GM21447 (cell line): Measurements from ENCODE around the gene NEU4.
"Not testable (repeated sequence)": the region's sequence is repeated elsewhere in the genome, so short reads cannot be mapped to it uniquely, and the experiment has no call there.

Experiments
- ATAC-seq: cut with Tn5 transposase; IDR thresholded peaks from one replicate; pipeline ENCODE4 v1.9.1; 2021; ENCODE audit not compliant: unreplicated experiment

NEU4 gene

DNA sequence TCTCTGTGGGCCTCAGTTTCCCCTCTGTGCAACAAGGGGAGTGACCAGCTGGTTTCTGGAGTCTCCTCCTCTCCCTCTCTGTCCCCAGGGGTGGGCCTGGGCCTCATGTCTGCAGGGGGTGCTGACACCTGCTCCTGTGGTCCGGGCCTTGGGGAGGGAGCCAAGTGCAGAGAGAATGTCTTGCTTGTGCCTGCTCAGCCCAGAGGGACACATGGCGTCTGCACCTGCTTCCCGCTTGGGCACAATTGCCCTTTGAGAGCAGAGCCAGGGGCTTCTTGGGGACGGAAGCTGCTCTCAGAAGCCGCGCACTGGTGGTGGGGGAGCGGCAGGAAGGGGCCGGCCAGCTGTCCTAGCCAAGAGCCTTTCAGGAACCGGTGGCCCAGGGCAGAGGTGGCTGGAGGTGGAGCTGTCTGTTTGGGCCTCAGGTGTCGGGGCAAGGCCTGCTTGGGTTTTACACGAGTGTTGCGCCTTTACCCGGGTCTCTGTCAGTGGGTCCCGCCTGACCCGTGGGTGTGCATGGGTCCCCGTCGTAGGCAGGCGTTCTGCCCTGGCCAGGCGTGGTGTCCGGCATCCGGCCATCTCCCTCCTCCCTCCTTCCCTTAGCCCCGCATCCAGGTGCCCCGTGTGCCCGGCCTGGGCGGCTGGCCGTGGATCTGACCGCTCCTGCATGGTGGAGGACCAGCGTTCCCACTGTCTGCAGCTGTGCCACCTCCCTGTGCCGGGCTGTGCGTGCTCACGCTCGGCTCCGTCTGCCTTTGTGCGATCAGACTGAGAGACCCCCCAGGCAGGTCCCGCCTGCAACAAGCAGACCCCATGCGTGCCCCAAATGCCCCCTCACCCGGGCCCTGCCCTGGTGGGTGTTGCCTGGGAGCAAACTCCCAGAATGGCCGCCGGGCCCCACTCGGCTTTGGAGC is 4.0 kb downstream of the NEU4 start:
- no peak for ATAC-seq

DNA sequence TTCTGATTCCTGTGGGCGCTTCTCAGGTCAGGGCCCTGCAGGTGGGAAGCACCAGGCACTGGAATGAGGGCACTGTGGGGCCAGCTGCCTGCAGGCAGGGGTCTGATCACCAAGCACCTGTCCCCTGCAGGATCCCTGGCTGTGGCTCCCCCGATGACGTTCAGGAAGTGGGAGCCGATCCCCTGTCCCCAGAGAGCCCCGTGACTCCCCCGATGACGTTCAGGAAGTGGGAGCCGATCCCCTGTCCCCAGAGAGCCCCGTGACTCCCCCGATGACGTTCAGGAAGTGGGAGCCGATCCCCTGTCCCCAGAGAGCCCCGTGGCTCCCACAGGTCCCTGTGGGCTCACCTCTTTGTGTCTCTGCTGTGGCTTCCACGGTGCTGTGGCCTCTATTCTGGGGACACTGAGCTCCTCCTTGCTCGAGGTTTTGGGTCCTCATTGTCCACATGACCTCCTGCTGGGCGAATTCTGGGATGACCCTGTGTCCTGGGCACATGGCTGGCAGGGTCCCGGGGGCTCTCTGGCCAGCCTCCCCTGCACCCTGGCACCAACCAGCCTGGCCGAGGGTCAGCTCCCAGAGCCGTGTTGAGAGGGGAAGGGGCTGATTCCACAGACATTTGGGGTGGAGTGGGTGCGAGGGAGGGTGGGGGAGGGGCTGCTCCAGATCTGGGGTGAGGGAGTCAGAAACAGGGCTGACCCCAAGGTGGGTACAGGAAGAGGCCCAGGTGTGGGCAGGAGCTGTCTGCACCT is 4.8 kb downstream of the NEU4 start:
- ATAC-seq = no peak

DNA sequence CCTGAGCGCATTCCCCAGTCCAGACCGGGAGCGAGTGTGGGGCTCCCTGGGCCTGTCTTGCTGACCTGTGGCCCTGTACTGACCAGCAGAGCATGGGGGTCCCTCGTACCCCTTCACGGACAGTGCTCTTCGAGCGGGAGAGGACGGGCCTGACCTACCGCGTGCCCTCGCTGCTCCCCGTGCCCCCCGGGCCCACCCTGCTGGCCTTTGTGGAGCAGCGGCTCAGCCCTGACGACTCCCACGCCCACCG is 5.3 kb downstream of the NEU4 start:
- ATAC-seq = no peak

DNA sequence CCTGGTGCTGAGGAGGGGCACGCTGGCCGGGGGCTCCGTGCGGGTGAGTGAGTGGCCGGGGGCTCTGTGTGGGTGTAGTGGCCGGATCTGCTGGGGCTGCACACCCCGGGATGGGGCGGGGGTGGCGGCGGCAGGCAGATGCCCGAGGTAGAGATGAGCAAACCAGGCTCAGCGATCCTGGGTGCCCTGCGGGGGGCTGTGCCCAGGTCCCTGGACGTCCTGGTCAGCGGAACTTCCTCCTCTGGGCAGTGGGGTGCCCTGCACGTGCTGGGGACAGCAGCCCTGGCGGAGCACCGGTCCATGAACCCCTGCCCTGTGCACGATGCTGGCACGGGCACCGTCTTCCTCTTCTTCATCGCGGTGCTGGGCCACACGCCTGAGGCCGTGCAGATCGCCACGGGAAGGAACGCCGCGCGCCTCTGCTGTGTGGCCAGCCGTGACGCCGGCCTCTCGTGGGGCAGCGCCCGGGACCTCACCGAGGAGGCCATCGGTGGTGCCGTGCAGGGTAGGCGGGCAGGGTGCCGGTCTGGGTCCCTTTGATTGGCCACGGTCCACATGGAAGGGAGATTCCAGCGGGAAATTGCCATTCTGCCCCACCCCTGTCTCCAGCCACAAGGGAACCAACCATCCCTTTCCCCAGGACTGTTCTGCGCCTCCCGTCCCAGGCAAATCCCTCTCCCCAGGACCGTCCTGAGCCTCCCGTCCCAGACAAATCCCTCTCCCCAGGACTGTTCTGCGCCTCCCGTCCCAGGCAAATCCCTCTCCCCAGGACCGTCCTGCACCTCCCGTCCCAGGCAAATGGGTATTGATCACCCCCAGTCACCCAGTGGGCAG is 5.9 kb downstream of the NEU4 start:
- ATAC-seq = no peak

DNA sequence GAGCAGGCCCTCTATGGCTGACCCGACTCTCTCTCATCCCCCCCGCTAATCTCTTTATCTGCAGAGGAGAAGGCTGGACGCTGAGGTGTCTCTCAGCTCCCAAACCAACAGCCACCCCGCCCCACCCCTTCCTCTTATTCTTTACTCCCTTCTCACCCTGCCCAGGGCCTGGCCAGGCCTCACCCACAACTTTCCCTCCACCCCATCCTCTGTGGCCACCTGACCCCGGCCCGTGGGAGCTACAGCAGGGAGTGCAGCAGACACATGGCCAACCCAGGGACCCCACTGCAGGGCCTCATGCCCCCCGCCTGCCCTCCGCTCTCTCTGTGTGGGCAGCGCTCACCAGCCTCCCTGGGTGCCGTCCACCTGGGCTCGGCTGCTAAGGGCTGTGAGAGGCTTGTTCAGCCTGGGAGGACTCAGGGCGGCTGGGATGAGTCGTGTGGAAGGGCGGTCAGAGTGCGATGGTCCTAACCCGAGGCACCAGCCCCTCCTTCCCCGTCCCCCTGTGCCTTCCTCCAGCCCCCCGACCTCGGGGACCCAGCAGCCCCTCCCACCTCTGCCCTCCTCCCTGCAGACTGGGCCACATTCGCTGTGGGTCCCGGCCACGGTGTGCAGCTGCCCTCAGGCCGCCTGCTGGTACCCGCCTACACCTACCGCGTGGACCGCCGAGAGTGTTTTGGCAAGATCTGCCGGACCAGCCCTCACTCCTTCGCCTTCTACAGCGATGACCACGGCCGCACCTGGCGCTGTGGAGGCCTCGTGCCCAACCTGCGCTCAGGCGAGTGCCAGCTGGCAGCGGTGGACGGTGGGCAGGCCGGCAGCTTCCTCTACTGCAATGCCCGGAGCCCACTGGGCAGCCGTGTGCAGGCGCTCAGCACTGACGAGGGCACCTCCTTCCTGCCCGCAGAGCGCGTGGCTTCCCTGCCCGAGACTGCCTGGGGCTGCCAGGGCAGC is 6.8 kb downstream of the NEU4 start:
- ATAC-seq = no peak

DNA sequence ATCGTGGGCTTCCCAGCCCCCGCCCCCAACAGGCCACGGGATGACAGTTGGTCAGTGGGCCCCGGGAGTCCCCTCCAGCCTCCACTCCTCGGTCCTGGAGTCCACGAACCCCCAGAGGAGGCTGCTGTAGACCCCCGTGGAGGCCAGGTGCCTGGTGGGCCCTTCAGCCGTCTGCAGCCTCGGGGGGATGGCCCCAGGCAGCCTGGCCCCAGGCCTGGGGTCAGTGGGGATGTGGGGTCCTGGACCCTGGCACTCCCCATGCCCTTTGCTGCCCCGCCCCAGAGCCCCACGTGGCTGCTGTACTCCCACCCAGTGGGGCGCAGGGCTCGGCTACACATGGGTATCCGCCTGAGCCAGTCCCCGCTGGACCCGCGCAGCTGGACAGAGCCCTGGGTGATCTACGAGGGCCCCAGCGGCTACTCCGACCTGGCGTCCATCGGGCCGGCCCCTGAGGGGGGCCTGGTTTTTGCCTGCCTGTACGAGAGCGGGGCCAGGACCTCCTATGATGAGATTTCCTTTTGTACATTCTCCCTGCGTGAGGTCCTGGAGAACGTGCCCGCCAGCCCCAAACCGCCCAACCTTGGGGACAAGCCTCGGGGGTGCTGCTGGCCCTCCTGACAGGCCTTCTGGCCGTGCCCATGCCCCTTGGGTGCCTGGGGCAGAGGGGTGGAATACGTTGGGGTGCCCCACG is 7.6 kb downstream of the NEU4 start:
- no peak for ATAC-seq

GRCh38 chr2:241817126-241817820 is 8.3 kb downstream of the NEU4 start:
- ATAC-seq = no peak

DNA sequence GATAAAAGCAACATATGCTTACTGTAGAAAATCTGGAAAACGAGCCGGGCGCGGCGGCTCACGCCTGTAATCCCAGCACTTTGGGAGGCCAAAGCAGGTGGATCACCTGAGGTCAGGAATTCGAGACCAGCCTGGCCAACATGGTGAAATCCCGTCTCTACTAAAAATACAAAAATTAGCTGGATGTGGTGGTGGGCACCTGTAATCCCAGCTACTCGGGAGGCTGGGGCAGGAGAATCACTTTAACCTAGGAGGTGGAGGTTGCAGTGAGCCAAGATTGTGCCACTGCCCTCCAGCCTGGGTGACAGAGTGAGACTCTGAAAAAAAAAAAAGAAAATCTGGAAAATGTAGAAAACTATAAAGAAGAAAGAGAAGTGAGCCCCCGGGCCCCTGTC is 8.8 kb downstream of the NEU4 start:
- not testable (repeated sequence) for ATAC-seq

- no peak for ATAC-seq
Observed at GRCh38 chr2:241818229-241818942, 9.4 kb downstream of the NEU4 start.

DNA sequence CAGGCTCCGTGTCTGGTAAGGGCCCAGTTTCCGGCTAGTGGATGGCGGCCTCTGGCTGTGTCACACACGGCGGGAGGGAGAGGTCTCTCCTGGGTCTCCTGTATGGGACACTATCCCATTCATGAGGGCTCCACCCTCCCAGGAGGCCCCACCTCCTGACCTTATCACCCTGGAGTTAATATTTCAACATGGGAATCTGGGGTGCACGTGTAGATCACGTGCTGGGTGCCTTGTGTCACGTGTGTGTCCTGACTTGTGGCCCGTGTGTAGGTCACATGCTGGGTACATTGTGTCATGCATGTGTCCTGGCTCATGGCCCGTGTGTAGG is 9.9 kb downstream of the NEU4 start:
- ATAC-seq = no peak

- ATAC-seq = not testable (repeated sequence)
Observed at GRCh38 chr2:241819947-241820624, 11.1 kb downstream of the NEU4 start.

- ATAC-seq = no peak
Observed at GRCh38 chr2:241820625-241821384, 11.8 kb downstream of the NEU4 start.

- ATAC-seq = no peak
Observed at GRCh38 chr2:241821460-241822263, 12.7 kb downstream of the NEU4 start.

- no peak for ATAC-seq
Observed at GRCh38 chr2:241822264-241822623, 13.3 kb downstream of the NEU4 start.

GRCh38 chr2:241823531-241824437 is 14.8 kb downstream of the NEU4 start:
- ATAC-seq = not testable (repeated sequence)

DNA sequence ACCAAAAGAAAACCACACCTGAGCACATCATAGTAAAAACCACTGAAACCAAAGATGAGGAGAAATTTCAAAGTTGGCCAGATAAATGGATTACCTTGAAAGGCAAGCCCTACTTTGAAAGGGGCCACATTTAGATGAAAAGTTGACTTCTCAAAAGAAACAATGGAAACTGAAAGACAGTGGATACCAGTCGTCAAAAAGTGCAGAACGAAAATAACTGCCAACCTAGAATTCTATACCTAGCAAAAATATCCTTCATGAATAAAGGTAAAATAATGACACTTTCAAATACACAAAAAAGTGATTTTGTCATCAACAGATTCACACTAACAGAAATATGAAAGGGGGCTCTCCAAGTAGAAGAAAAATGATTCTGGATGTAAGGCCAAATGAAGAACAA is 18.4 kb downstream of the NEU4 start:
- ATAC-seq = no peak
